ENCODE data around the gene TBC1D22B. TPM values are rescaled to one million over a fixed set of nuclear protein-coding genes. Genes with fewer than 3 reads are reported as not detected.
"Not testable (repeated sequence)": the region's sequence is repeated elsewhere in the genome, so short reads cannot be mapped to it uniquely, and the experiment has no call there.

TBC1D22B gene
- total RNA-seq, 1 experiment from 2014 or later: 13.5 TPM

GRCh38 chr6:37334047-37334446 is 76.5 kb downstream of the TBC1D22B start:
- intact Hi-C loops (cut with micrococcal nuclease; ENCODE audit: unreplicated experiment): no loop called here
- DNase-seq (ENCODE audit: low spot score): no peak
- CTCF ChIA-PET: no interaction called here

GRCh38 chr6:37338317-37338716 is 80.7 kb downstream of the TBC1D22B start:
- DNase-seq (ENCODE audit: low spot score); intact Hi-C loops (cut with micrococcal nuclease; ENCODE audit: unreplicated experiment); BruUV-seq (replicated peaks); POLR2A ChIA-PET (ENCODE audit: low non-redundant PET); H3K4me3 ChIP-seq (ENCODE audit: low read depth, low read length, poor library complexity, severe bottlenecking); H3K4me1 ChIP-seq (ENCODE audit: insufficient read depth, low read length, poor library complexity, severe bottlenecking); H3K27ac ChIP-seq (ENCODE audit: low read depth, low read length, poor library complexity, severe bottlenecking); CTCF ChIA-PET; H3K27me3 ChIP-seq (replicated peaks; ENCODE audit: insufficient read depth, low read depth, low read length, poor library complexity); H3K9me3 ChIP-seq (ENCODE audit: low read depth, low read length, poor library complexity, severe bottlenecking); H3K36me3 ChIP-seq (ENCODE audit: insufficient read depth, low read length, poor library complexity, severe bottlenecking): not testable (repeated sequence)

More at GRCh38 chr6:37334047-37334446, 76.5 kb downstream of the TBC1D22B start:
- Histone ChIP-seq H3K4me1 (ENCODE audit: insufficient read depth, low read length, poor library complexity, severe bottlenecking) (no peaks in the 10 kb centered on the region), H3K9me3 (ENCODE audit: low read depth, low read length, poor library complexity, severe bottlenecking) (no peaks in the 10 kb centered on the region), H3K27me3 (replicated peaks; ENCODE audit: insufficient read depth, low read depth, low read length, poor library complexity) (no peaks in the 10 kb centered on the region), H3K36me3 (ENCODE audit: insufficient read depth, low read length, poor library complexity, severe bottlenecking) (no peaks in the 10 kb centered on the region), H3K27ac (ENCODE audit: low read depth, low read length, poor library complexity, severe bottlenecking) (no peak overlapping the region), H3K4me3 (ENCODE audit: low read depth, low read length, poor library complexity, severe bottlenecking) (no peak overlapping the region)
- BruUV-seq (replicated peaks): no TSS peak
- POLR2A ChIA-PET (ENCODE audit: low non-redundant PET): no interaction called here
- TF ChIP-seq CTCF (conservative IDR thresholded peaks at IDR 0.05; ENCODE audit: low read depth, low read length) (no peak), EZH2 (IDR thresholded peaks at IDR 0.05; ENCODE audit: borderline replicate concordance, low read depth, low read length, poor library complexity, severe bottlenecking) (no peak)

GRCh38 chr6:37338745-37339255 is 81.2 kb downstream of the TBC1D22B start:
- H3K4me3 ChIP-seq (ENCODE audit: low read depth, low read length, poor library complexity, severe bottlenecking): no peak overlapping the region
- H3K4me1 ChIP-seq (ENCODE audit: insufficient read depth, low read length, poor library complexity, severe bottlenecking): no peaks in the 10 kb centered on the region
- ChIA-PET CTCF (no interaction called here), POLR2A (ENCODE audit: low non-redundant PET) (no interaction called here)
- no peak overlapping the region for H3K27ac ChIP-seq (ENCODE audit: low read depth, low read length, poor library complexity, severe bottlenecking)
- TF ChIP-seq CTCF (conservative IDR thresholded peaks at IDR 0.05; ENCODE audit: low read depth, low read length) (no peak), EZH2 (IDR thresholded peaks at IDR 0.05; ENCODE audit: borderline replicate concordance, low read depth, low read length, poor library complexity, severe bottlenecking) (no peak)
- no peak for DNase-seq (ENCODE audit: low spot score)
- H3K36me3 ChIP-seq (ENCODE audit: insufficient read depth, low read length, poor library complexity, severe bottlenecking): no peaks in the 10 kb centered on the region
- no peaks in the 10 kb centered on the region for H3K27me3 ChIP-seq (replicated peaks; ENCODE audit: insufficient read depth, low read depth, low read length, poor library complexity)
- no peaks in the 10 kb centered on the region for H3K9me3 ChIP-seq (ENCODE audit: low read depth, low read length, poor library complexity, severe bottlenecking)
- intact Hi-C loops (cut with micrococcal nuclease; ENCODE audit: unreplicated experiment): no loop called here
- BruUV-seq (replicated peaks): no TSS peak

All from A673 (cell line).